ENCODE measurements around the gene OR12D2.
A peak's percentile ranks its signal among the peaks of the same experiment; 100 is the strongest.

OR12D2 gene

DNA sequence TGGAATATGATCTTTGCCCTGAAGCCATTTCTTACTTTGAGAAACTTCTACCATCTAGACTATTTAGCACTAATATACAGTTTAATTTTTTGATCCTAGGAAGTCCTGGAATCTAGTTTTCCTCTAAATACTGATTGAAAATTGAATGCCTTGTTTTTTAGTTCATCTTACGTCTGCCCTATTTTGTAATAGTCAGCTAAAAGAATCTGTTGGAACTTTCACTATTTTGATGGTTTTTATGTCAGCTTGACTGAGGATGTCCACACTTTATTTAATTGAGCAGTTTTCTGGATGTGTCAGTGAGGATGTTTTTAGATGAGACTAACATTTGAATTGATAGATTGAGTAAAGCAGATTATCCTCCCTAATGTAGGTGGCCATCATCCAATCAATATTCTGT lies 8.4 kb downstream of the OR12D2 start:
- H3K4ac ChIP-seq (ENCODE audit: low read depth, low read length), result no peak overlapping the region
- H3K27ac ChIP-seq (ENCODE audit: low read depth, low read length), result no peak overlapping the region
- H3K36me3 ChIP-seq (ENCODE audit: control insufficient read depth in 1 of 2, insufficient read depth in 2 of 2, low read length in 2 of 2), result no peaks in the 10 kb centered on the region
- H3K4me3 ChIP-seq (ENCODE audit: low read depth, low read length), result no peak overlapping the region
- no peak overlapping the region for H2AK5ac ChIP-seq (ENCODE audit: low read length)
- H3K9ac ChIP-seq (ENCODE audit: low read length), result no peak overlapping the region
- H3K9me3 ChIP-seq (ENCODE audit: insufficient read depth, low read depth, low read length), result no peaks in the 10 kb centered on the region
- no peak overlapping the region for H3K23ac ChIP-seq (ENCODE audit: low read length)
- no peak overlapping the region for H4K91ac ChIP-seq (ENCODE audit: low read depth, low read length)
- H2BK120ac ChIP-seq (ENCODE audit: insufficient read depth, low read length, poor library complexity), result no peak overlapping the region
- no peak overlapping the region for H2AFZ ChIP-seq (ENCODE audit: insufficient read depth, low read length, poor library complexity)
- H2BK5ac ChIP-seq (ENCODE audit: low read depth, low read length, poor library complexity), result no peak overlapping the region
- H2BK12ac ChIP-seq (ENCODE audit: low read length), result no peak overlapping the region
- no peak overlapping the region for H4K12ac ChIP-seq (ENCODE audit: low read depth, low read length)
- no CpG with 5 or more reads among the region's 1 CpG for WGBS (ENCODE audit: extremely low coverage, insufficient coverage, insufficient read length)
- no peak overlapping the region for H4K8ac ChIP-seq (ENCODE audit: low read depth, low read length)
- no peaks in the 10 kb centered on the region for H3K79me1 ChIP-seq (ENCODE audit: low read length)
- no peak overlapping the region for H3K14ac ChIP-seq (ENCODE audit: low read length)
- H3K18ac ChIP-seq (ENCODE audit: low read length), result no peak overlapping the region
- no peak overlapping the region for H3K4me2 ChIP-seq (ENCODE audit: low read length)
- no peaks in the 10 kb centered on the region for H3K27me3 ChIP-seq (ENCODE audit: insufficient read depth, low read length)
- no peak for DNase-seq
- H3K79me2 ChIP-seq (ENCODE audit: control insufficient read depth, insufficient read depth, low read length, poor library complexity), result no peaks in the 10 kb centered on the region
- no peaks in the 10 kb centered on the region for H3K4me1 ChIP-seq (ENCODE audit: control insufficient read depth in 1 of 2, insufficient read depth in 2 of 2, low read length in 2 of 2)

DNA sequence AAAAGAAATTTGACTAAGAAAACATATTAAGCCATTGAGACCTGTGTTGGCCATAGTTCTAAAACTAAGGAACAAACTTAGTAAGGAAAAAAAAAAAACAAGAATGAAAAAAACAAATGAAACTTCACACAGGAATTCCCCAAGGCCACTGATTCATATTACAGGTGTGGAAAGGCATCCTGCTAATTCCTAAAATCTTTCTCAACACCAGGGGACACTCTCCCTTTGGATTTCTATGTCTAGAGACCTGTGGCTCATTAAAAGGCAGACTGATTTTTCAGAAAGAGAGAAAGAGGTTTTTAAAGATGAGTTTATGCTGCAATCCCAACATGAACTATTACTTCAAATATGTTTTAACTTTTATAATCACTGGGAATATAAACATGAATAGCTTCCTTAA lies 19.2 kb downstream of the OR12D2 start, which contains the start of gene OR12D1:
Gene OR12D1 (plus strand): TSS at position 341 of the 400 bp plus-strand sequence.
- H2BK120ac ChIP-seq (ENCODE audit: insufficient read depth, low read length, poor library complexity), result no peak within 1 kb of the TSS
- no peak within 1 kb of the TSS for H4K12ac ChIP-seq (ENCODE audit: low read depth, low read length)
- H3K23ac ChIP-seq (ENCODE audit: low read length), result no peak within 1 kb of the TSS
- H3K79me2 ChIP-seq (ENCODE audit: control insufficient read depth, insufficient read depth, low read length, poor library complexity), result no peaks in the 10 kb centered on the region
- no peak within 1 kb of the TSS for H3K18ac ChIP-seq (ENCODE audit: low read length)
- no peak within 1 kb of the TSS for H3K4me3 ChIP-seq (ENCODE audit: low read depth, low read length)
- no peaks in the 10 kb centered on the region for H3K27me3 ChIP-seq (ENCODE audit: insufficient read depth, low read length)
- H2AFZ ChIP-seq (ENCODE audit: insufficient read depth, low read length, poor library complexity), result no peak within 1 kb of the TSS
- no peak within 1 kb of the TSS for H3K14ac ChIP-seq (ENCODE audit: low read length)
- no peak within 1 kb of the TSS for H2AK5ac ChIP-seq (ENCODE audit: low read length)
- H2BK12ac ChIP-seq (ENCODE audit: low read length), result no peak within 1 kb of the TSS
- no peak within 1 kb of the TSS for H2BK5ac ChIP-seq (ENCODE audit: low read depth, low read length, poor library complexity)
- H3K27ac ChIP-seq (ENCODE audit: low read depth, low read length), result no peak within 1 kb of the TSS
- no peak within 1 kb of the TSS for H4K8ac ChIP-seq (ENCODE audit: low read depth, low read length)
- H4K91ac ChIP-seq (ENCODE audit: low read depth, low read length), result no peak within 1 kb of the TSS
- no peak within 1 kb of the TSS for H3K4me2 ChIP-seq (ENCODE audit: low read length)
- no peak within 1 kb of the TSS for H3K4ac ChIP-seq (ENCODE audit: low read depth, low read length)
- no peaks in the 10 kb centered on the region for H3K79me1 ChIP-seq (ENCODE audit: low read length)
- H3K9me3 ChIP-seq (ENCODE audit: insufficient read depth, low read depth, low read length), result no peaks in the 10 kb centered on the region
- peak; percentile 5 to 54 for DNase-seq
- no peak within 1 kb of the TSS for H3K9ac ChIP-seq (ENCODE audit: low read length)
- no peaks in the 10 kb centered on the region for H3K36me3 ChIP-seq (ENCODE audit: control insufficient read depth in 1 of 2, insufficient read depth in 2 of 2, low read length in 2 of 2)
- H3K4me1 ChIP-seq (ENCODE audit: control insufficient read depth in 1 of 2, insufficient read depth in 2 of 2, low read length in 2 of 2), result no peaks in the 10 kb centered on the region

DNA sequence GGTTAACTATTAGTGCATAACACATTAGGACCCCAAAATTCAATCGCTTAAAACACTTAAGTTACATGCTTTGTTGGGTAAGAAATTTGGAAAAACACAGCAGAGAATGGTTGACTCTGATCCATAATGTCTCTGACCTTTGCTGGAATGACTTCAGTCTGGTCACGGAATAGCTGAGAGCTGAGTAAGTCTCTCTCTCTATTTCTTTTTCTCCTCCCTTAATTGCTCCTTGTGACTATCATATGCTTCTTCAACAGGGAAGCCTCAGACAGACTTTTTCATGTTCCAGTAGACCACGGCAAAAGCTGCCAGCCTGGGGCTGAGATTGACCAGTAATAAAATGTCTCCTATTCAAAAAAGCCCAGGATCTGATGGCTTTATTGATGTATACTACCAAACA lies 24.1 kb downstream of the OR12D2 start:
- Histone ChIP-seq H2BK5ac (ENCODE audit: low read depth, low read length, poor library complexity) (no peak overlapping the region), H2AK5ac (ENCODE audit: low read length) (no peak overlapping the region), H2AFZ (ENCODE audit: insufficient read depth, low read length, poor library complexity) (no peak overlapping the region), H3K4ac (ENCODE audit: low read depth, low read length) (no peak overlapping the region), H3K79me2 (ENCODE audit: control insufficient read depth, insufficient read depth, low read length, poor library complexity) (no peaks in the 10 kb centered on the region), H3K27ac (ENCODE audit: low read depth, low read length) (no peak overlapping the region), H4K8ac (ENCODE audit: low read depth, low read length) (no peak overlapping the region), H3K27me3 (ENCODE audit: insufficient read depth, low read length) (no peaks in the 10 kb centered on the region), H3K18ac (ENCODE audit: low read length) (no peak overlapping the region), H2BK120ac (ENCODE audit: insufficient read depth, low read length, poor library complexity) (no peak overlapping the region), H3K36me3 (ENCODE audit: control insufficient read depth in 1 of 2, insufficient read depth in 2 of 2, low read length in 2 of 2) (no peaks in the 10 kb centered on the region), H4K12ac (ENCODE audit: low read depth, low read length) (no peak overlapping the region), H3K4me2 (ENCODE audit: low read length) (no peak overlapping the region), H3K79me1 (ENCODE audit: low read length) (no peaks in the 10 kb centered on the region), H3K9me3 (ENCODE audit: insufficient read depth, low read depth, low read length) (no peaks in the 10 kb centered on the region), H3K4me3 (ENCODE audit: low read depth, low read length) (no peak overlapping the region), H3K9ac (ENCODE audit: low read length) (no peak overlapping the region), H2BK12ac (ENCODE audit: low read length) (no peak overlapping the region), H4K91ac (ENCODE audit: low read depth, low read length) (no peak overlapping the region), H3K23ac (ENCODE audit: low read length) (no peak overlapping the region), H3K4me1 (ENCODE audit: control insufficient read depth in 1 of 2, insufficient read depth in 2 of 2, low read length in 2 of 2) (no peaks in the 10 kb centered on the region), H3K14ac (ENCODE audit: low read length) (no peak overlapping the region)
- no CpG with 5 or more reads among the region's 3 CpGs for WGBS (ENCODE audit: extremely low coverage, insufficient coverage, insufficient read length)
- no peak for DNase-seq

DNA sequence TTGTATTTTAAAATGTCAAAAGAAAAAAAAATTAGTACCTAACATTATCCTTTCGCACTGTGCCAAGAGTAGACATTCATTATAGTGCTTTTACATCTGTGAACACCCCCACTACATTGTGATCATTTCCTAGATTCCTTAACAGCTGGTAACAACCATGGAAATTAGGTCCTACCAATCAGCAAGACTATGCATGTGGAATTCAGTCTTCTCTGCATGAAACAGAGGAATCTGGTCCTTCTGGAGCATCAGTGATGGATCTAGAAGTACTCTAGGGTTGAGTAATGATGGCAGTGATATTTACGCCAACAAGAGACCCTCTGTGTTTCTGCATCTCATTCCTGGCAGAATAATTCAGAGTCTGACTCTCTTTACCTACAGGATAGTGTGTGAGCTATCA lies 28.7 kb downstream of the OR12D2 start:
- no peaks in the 10 kb centered on the region for H3K4me1 ChIP-seq (ENCODE audit: control insufficient read depth in 1 of 2, insufficient read depth in 2 of 2, low read length in 2 of 2)
- no peak for DNase-seq
- no CpG with 5 or more reads among the region's 2 CpGs for WGBS (ENCODE audit: extremely low coverage, insufficient coverage, insufficient read length)

More for the DNA sequence above, 28.7 kb downstream of the OR12D2 start:
- Histone ChIP-seq H3K27ac (ENCODE audit: low read depth, low read length) (no peak overlapping the region), H3K4me2 (ENCODE audit: low read length) (no peak overlapping the region), H4K91ac (ENCODE audit: low read depth, low read length) (no peak overlapping the region), H3K36me3 (ENCODE audit: control insufficient read depth in 1 of 2, insufficient read depth in 2 of 2, low read length in 2 of 2) (no peaks in the 10 kb centered on the region), H2BK120ac (ENCODE audit: insufficient read depth, low read length, poor library complexity) (no peak overlapping the region), H4K12ac (ENCODE audit: low read depth, low read length) (no peak overlapping the region), H3K18ac (ENCODE audit: low read length) (no peak overlapping the region), H3K27me3 (ENCODE audit: insufficient read depth, low read length) (no peaks in the 10 kb centered on the region), H2BK12ac (ENCODE audit: low read length) (no peak overlapping the region), H4K8ac (ENCODE audit: low read depth, low read length) (no peak overlapping the region), H3K4me3 (ENCODE audit: low read depth, low read length) (no peak overlapping the region), H3K23ac (ENCODE audit: low read length) (no peak overlapping the region), H3K79me2 (ENCODE audit: control insufficient read depth, insufficient read depth, low read length, poor library complexity) (no peaks in the 10 kb centered on the region), H2BK5ac (ENCODE audit: low read depth, low read length, poor library complexity) (no peak overlapping the region), H3K9ac (ENCODE audit: low read length) (no peak overlapping the region), H2AFZ (ENCODE audit: insufficient read depth, low read length, poor library complexity) (no peak overlapping the region), H3K4ac (ENCODE audit: low read depth, low read length) (no peak overlapping the region), H3K14ac (ENCODE audit: low read length) (no peak overlapping the region), H2AK5ac (ENCODE audit: low read length) (no peak overlapping the region), H3K79me1 (ENCODE audit: low read length) (no peaks in the 10 kb centered on the region), H3K9me3 (ENCODE audit: insufficient read depth, low read depth, low read length) (no peaks in the 10 kb centered on the region)

Data from trophoblast cell (in vitro differentiated cells and primary cell).